Bone marrow (tissue), 2 donors: ENCODE results near the gene CELF2.

Experiments used
- DNase-seq, 2 donors: peaks; one replicate each; lab custom pipeline; 2025; lab: John Stamatoyannopoulos, UW

Gene CELF2

GRCh38 chr10:11301571-11302111 is 284.0 kb downstream of the CELF2 start:
- no peak for DNase-seq

DNA sequence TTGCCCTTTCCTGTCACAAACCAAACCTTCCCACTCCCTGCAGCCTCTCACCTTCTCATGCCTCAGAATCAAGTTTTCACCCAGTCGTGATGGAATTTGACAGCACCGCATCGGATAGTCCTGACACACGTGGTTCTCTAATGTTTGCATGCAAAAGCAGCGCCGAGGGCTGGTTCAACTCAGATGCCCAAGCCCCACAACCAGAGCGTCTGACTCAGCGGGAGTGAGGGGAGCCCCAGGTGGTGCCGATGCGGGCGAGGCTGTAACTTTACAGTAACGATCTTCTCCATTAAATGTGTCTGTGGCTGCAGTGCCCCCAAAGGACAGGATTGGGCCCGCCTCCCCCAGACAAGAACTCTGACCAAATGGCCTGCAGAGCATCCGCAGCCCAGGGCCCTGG is 284.5 kb downstream of the CELF2 start:
- DNase-seq: no peak

DNA sequence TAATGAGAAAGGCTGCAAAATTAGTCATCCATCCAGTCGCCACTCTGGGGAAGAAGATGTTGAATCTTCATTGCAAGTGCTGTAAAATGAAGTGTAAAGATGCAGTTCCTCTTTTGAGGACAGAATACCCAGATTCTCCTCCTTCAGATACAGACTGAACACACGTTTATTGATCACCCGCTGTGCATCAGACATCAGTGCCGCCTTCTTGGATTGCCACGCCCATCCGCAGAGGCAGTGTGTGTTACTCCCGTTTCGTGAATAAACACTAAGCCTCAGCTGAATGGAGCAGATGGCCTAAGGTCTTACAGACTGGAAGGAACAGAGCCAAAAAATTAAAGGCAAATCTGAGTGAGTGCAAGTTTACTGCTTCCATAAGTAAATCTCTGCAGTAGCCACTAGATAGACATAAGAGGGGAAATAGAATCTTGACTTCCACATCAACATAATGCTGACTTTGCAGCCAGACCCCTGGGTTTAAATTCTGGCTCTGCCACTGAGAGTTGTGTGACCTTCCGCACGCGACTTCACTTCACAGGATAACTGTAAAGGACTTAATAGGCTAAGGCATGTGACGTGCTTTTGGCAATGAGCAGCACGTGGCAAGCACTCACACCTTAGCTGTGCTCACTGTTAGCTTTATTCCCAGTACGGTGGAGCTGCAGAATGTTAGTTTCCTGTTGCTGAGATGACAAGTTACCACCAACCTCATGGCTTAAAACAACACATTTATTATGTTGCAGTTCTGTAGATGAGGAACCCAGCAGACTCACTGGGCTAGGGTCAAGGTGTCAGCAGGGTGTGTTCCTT is 285.9 kb downstream of the CELF2 start:
- DNase-seq: no peak

DNA sequence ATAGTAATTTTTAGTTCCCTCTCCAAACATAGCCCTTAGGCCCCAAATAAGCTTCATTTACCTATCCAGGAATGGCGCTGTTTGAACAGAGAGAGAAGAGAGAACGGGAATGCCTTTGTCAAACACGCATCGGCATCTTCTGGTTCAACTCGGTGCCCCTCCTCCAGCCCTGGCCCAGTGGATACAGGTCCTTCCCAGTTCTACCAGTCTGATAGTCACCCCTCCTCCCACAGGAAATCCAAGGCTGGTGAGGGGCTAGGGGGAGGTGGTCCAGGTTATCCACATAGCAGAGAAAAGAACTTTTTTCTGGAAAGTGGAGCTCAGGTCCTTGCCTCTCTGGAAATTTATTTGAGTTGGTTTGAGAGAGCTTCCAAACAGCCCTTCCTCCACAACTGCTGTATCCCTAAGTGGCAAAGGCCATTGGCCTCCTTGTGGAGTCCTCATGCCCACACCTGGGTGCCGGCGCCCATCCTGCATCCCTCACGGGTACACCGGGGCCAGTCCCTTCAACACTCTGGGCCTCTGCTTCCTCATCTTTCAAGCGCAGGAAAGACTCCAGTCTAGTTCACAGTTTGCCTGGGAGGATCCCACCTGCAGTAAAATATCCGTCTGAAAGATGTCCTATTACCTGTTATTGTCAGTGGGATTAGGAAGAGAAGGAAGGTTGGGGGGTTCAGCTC is 287.4 kb downstream of the CELF2 start:
- no peak for DNase-seq

- no peak for DNase-seq
These were observed 288.3 kb downstream of the CELF2 start for GRCh38 chr10:11305825-11306593.

GRCh38 chr10:11307004-11307403 is 289.3 kb downstream of the CELF2 start:
- DNase-seq: no peak

DNA sequence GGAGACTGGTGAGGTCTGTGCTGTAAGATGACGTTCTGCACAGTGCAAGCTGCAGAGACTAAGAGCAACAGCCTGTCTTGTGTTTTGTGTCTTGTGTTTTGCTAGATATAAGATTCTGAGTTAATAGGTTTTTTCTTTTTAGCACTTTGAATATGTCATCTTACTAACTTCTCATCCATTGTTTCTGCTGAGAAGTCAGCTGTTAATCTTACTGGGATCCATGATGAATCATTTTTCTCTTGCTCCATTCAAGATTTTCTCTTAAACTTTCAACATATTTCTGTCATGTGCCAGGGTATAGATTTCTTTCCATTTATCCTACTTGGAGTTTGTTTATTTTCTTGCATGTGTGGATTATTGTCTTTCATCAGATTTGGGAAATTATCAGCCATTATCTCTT is 290.3 kb downstream of the CELF2 start:
- no peak for DNase-seq

DNA sequence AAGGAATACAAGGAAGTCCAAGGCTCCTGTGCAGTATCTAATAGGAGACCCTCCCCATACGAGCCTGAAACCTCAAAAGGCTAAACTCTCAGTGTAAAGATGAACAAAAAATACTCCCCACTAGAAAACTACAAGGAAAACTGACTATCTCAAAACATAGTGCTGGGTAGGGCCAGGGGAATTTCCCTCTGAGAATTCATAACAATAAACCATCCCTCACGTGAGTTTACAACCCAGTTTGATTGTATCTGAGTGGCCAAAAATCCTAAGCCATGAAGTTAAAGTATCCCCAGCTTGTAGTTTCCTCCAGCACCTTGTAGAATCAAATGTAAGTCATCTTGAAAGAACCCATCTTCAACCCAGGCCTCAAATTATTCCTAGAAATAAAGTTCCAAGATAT is 293.4 kb downstream of the CELF2 start:
- DNase-seq: no peak

- DNase-seq: no peak
These were observed 295.8 kb downstream of the CELF2 start for GRCh38 chr10:11313463-11313862.

GRCh38 chr10:11317936-11318670 is 300.4 kb downstream of the CELF2 start:
- DNase-seq: no peak

- no peak for DNase-seq
These were observed 301.3 kb downstream of the CELF2 start for GRCh38 chr10:11318826-11319598.

- no peak for DNase-seq
These were observed 302.4 kb downstream of the CELF2 start for GRCh38 chr10:11319990-11320602.

GRCh38 chr10:11320809-11321520 is 303.3 kb downstream of the CELF2 start:
- DNase-seq: no peak

- DNase-seq: no peak
These were observed 305.0 kb downstream of the CELF2 start for GRCh38 chr10:11322698-11323097.

- DNase-seq: no peak
These were observed 307.2 kb downstream of the CELF2 start for GRCh38 chr10:11324761-11325321.

DNA sequence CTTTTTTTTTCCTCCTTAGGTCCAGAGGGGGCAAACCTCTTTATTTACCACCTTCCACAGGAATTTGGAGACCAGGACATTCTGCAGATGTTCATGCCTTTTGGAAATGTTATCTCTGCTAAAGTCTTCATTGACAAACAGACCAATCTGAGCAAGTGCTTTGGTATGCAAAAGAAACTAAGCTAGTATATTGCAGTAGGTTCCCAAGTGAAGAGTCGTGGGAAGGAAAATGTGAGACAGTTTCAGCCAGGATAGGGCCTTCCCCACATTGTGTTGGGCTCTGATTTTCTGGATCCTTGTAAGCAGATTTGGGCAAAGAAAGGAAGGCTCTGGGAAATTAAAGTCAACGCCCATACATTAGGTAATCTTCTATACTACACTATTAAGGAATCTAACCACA is 308.1 kb downstream of the CELF2 start:
- no peak for DNase-seq

DNA sequence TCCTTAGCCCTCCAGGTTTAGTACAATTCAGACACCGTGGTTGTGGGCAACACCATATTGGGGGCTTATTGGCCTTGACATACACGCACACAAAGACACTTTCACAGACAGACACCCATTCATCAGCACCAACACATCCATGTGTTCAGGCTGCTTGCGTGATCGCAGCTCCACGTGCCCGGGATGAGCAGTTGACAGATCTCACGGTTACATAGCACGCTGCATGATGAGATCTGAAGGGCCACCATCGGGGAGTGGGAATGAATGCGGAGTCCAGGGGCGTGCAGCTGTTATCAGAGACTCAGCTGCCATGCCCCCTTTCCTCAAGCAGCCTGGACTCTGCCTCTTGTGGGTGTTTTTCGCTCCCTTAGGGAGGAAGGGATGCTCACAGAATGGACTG is 308.6 kb downstream of the CELF2 start:
- DNase-seq: no peak

DNA sequence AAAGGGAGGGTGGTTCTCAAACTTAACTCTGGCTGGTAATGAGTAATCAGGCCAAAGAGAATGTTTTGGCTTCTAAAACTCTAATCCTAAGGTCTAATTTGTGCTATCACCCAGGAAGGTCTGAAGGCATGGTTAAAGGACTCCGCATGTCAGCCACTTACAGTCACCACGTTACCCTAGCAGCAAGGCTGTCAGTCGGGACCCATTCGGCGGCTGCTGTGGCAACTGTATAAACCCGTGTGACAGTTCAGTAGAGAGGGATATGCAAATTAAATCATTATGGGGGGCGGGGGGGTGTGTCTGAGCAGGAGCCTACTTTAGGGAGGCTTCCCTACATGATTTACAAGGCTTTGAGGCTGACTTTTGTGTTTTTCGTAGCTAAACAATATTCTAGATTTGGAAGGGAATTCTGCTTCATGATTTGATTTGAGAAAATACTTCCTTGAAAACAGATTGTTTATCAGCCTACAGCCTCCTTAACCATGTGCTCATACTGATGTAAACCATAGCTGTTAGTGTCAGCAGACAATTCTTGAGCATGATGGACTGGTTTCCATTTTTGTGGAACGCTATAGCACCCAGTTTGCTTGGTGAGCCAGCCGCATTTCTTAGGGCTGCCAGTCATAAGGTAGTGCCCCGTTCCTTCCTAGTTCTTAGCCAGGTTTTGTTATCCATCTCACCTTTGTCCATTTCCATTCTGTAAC is 309.4 kb downstream of the CELF2 start:
- no peak for DNase-seq
